Aorta (tissue), 5 donors: ENCODE data around the gene ZNF804A. TPM values are rescaled to one million over a fixed set of nuclear protein-coding genes. Genes with fewer than 3 reads are reported as not detected.
A peak's percentile ranks its signal among the peaks of the same experiment; 100 is the strongest.

Source experiments
- ATAC-seq: fragments of 200-7000 bp; cut with Tn5 transposase; one replicate; pipeline ENCODE4 v1.9.1; 2022; ENCODE audit warnings: moderate library complexity; ENCODE audit not compliant: low FRiP score
- DNase-seq, 2 donors: peaks; one replicate each; pipeline ENCODE4 v3.0.0-alpha.2; 2020
- H3K27ac ChIP-seq, 2 donors: one replicate each; pipeline ENCODE4 v1.5.1; 2013; ENCODE audit warnings: low read length in 2 of 2, mild to moderate bottlenecking in 2 of 2, moderate library complexity in 2 of 2, control low read depth in 1 of 2, inconsistent platforms in 1 of 2, low read depth in 1 of 2
- H3K27me3 ChIP-seq, 2 donors: one replicate each; pipeline ENCODE4 v1.6.1; 2013; ENCODE audit warnings: control low read depth in 1 of 2, low read length in 1 of 2, mild to moderate bottlenecking in 1 of 2, moderate library complexity in 1 of 2; ENCODE audit not compliant: insufficient read depth in 2 of 2, control insufficient read depth in 1 of 2
- H3K36me3 ChIP-seq, 2 donors: one replicate each; pipeline ENCODE4 v1.6.1; 2013; ENCODE audit warnings: control low read depth in 1 of 2, low read length in 1 of 2, mild to moderate bottlenecking in 1 of 2; ENCODE audit not compliant: insufficient read depth in 2 of 2, control insufficient read depth in 1 of 2
- H3K4me1 ChIP-seq, 2 donors: one replicate each; pipeline ENCODE4 v1.6.1; 2013; ENCODE audit warnings: low read length in 2 of 2, control low read depth in 1 of 2, mild to moderate bottlenecking in 1 of 2, moderate library complexity in 1 of 2; ENCODE audit not compliant: insufficient read depth in 2 of 2, control insufficient read depth in 1 of 2
- H3K4me3 ChIP-seq, 2 donors: one replicate each; pipeline ENCODE4 v1.5.1; 2013; ENCODE audit warnings: low read length in 2 of 2, control low read depth in 1 of 2, mild to moderate bottlenecking in 1 of 2
- H3K9me3 ChIP-seq: one replicate; pipeline ENCODE4 v1.6.1; 2013; ENCODE audit warnings: mild to moderate bottlenecking, low read length; ENCODE audit not compliant: control insufficient read depth
- WGBS, 2 donors: extraction: QIAGEN DNeasy Blood & Tissue Kit; methylation state at CpG; one replicate each; pipeline ENCODE4 v1.1.7; 2013; 5-methylcytosine and 5-hydroxymethylcytosine counted together
- intact Hi-C, 2 donors: fragments of 100-400 bp; cut with DNase I; formaldehyde crosslinking; loops; one replicate each; pipeline versions ENCODE4 v1.14.2 to v1.15.0; 2022
- polyA plus RNA-seq, 2 donors: library from polyadenylated mRNA; stranded (reverse); fragments of 200-250 nt; gene quantifications; one replicate each; pipeline ENCODE4 v1.2.3, GENCODE V29; 2013
- total RNA-seq, 2 donors: library from RNA; stranded (reverse); fragmentation: NEBNext Ultra II Directional; extraction: Animal tissue kit (Norgen Biotek cat#: 25700); gene quantifications; one replicate each; pipeline ENCODE4 v1.2.1, GENCODE V29; 2021
- donor health status: healthy with polysubstance abuse.
- donor health status: Bipolar disorder and iron deficiency.
- donor health status: DM: no; HTN: no; CAD: no.
- donor health status: DM: no; HTN: no; CAD: no.
- donor health status: DM: yes; HTN: yes; CAD: no.

Gene ZNF804A
- total and polyA plus RNA-seq, 4 donors = 0.23 to 0.33 TPM; not detected in 2

DNA sequence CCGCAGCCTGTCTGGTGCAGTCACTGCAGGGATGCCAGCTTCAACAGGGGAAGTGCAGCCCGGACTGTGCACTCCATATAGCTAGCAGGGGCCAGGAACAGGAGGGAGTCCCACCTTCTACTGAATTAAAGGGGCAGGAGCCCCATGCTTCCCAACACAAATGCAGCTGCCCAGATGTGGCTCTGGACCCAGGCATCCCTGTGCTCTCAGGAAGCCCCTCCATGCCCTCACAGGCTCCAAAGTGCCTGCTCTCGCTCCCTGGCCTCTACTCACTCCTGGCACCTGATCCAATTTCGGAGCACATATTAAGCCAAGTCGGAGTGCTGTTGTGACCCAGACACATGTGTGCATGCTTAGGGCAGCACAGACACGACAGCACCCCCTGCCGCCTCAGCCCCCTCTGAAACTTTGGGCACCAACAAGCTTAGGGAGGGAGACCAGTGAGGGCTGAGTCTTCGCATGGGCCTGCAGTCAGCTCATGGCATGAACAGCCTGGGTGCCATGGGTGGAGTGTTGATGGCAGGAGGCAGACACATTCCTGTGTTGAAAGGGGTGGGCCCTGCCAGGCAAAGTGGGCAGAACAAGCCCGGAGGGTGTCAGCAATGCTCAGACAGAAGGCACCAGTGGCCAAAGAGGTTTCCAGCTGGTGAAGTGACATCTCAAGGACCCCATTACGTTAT lies 83.5 kb downstream of the ZNF804A start:
- ATAC-seq (no peak), DNase-seq (peak in 1 of 2 donors; percentile 19)
- H3K4me1 ChIP-seq = no peaks in the 10 kb centered on the region
- no peaks in the 10 kb centered on the region for H3K36me3 ChIP-seq
- intact Hi-C loops = no loop called here
- no peaks in the 10 kb centered on the region for H3K27me3 ChIP-seq
- no peak overlapping the region for H3K4me3 ChIP-seq
- WGBS, 2 donors = 85% methylated on average over 10 of the region's 10 CpGs
- peaks cover 1% of the 10 kb centered on the region for H3K9me3 ChIP-seq
- no peak overlapping the region for H3K27ac ChIP-seq

DNA sequence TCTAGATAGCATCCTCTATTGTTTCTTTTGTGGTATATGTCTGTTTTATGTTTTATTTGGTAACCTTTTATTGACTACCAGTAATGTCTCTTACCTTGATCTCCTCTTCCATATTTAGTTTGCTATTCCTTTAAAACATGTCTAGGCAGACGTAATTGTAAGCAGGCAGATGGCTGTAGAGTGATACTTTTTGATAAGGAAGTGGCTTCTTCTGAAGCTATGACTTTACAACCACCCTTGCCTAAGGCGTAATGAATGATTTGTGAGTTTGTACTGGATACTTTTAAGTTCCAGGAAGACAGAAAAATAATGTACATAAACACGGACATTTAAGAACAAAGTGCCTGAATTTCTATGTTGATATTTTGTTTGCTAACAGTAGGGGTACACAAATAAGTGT lies 85.6 kb downstream of the ZNF804A start:
- ATAC-seq = no peak
- intact Hi-C loops = no loop called here

DNA sequence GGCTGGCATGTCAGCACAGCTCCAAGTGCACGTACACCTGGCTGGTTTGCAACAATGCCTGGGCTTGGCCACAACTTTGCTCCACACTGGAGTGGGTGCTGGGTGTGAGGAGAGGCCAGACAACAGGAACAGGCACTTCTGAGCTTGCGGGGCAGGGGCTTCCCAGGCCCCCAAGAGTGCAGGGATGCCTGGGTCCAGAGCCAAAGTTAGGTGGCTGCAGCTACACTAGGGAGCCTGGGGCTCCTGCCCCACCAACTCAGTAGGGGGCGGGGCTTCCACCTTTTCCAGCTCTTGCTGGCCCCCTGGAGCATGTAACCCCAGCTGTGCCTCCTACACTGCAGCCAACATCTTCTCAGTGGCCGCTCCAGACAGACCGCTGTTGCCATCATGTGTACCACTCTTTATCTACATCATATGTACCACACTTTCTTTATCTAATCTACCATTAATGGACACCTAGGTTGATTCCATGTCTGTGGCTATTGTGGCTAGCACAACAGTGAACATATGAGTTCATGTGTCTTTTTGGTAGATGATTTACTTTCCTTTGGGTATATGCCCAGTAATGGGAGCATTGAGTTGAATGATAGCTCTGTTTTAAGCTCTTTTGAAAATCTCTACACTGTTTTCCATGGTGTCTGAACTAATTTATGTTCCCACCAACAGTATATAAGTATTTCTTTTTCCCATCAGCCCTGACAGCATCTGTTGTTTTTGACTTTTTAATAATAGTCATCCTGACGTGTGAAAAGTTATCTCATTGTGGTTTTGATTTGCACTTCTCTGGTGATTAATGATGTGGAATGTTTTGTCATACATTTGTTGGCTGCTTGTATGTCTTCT lies 87.9 kb downstream of the ZNF804A start:
- no peak overlapping the region for H3K4me3 ChIP-seq
- intact Hi-C loops = no loop called here
- 64 to 66% methylated on average over 6 of the region's 6 CpGs for WGBS, 2 donors
- H3K36me3 ChIP-seq = no peaks in the 10 kb centered on the region
- no peak overlapping the region for H3K27ac ChIP-seq
- DNase-seq (peak in 1 of 2 donors; percentile 66), ATAC-seq (peak; percentile 54)
- H3K9me3 ChIP-seq = peaks cover 1% of the 10 kb centered on the region
- no peaks in the 10 kb centered on the region for H3K4me1 ChIP-seq
- H3K27me3 ChIP-seq = no peaks in the 10 kb centered on the region

More for the DNA sequence above, 85.6 kb downstream of the ZNF804A start:
- H3K27ac ChIP-seq = no peak overlapping the region
- H3K4me1 ChIP-seq = no peaks in the 10 kb centered on the region
- DNase-seq = no peak
- no peak overlapping the region for H3K4me3 ChIP-seq
- no peaks in the 10 kb centered on the region for H3K27me3 ChIP-seq
- peaks cover 1% of the 10 kb centered on the region for H3K9me3 ChIP-seq
- no peaks in the 10 kb centered on the region for H3K36me3 ChIP-seq
- WGBS, 2 donors = 55 to 61% methylated on average over 3 of the region's 3 CpGs

DNA sequence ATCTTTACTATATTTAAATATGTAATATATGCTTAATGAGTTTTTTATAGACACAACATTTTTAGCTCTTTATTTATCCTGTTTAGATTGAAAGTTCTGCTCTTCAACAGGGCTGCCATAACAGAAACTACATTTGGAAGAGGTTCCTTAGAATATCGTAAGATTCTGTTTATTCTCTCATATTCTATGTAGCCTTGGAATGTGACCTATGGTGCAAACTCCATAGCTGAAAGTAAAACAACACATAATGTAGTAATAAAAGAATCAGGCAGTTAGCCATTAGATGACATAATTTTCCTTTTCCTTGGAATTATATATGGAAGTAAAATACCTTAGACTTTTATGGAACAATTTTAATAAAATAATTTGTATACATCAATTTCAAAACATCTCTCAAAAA lies 91.3 kb downstream of the ZNF804A start:
- DNase-seq (no peak), ATAC-seq (no peak)
- WGBS, 2 donors = 13 to 18% methylated on average over 1 of the region's 1 CpG
- Histone ChIP-seq H3K9me3 (peaks cover 1% of the 10 kb centered on the region), H3K27ac (no peak overlapping the region), H3K36me3 (no peaks in the 10 kb centered on the region), H3K4me1 (no peaks in the 10 kb centered on the region), H3K4me3 (no peak overlapping the region), H3K27me3 (no peaks in the 10 kb centered on the region)
- intact Hi-C loops = no loop called here

DNA sequence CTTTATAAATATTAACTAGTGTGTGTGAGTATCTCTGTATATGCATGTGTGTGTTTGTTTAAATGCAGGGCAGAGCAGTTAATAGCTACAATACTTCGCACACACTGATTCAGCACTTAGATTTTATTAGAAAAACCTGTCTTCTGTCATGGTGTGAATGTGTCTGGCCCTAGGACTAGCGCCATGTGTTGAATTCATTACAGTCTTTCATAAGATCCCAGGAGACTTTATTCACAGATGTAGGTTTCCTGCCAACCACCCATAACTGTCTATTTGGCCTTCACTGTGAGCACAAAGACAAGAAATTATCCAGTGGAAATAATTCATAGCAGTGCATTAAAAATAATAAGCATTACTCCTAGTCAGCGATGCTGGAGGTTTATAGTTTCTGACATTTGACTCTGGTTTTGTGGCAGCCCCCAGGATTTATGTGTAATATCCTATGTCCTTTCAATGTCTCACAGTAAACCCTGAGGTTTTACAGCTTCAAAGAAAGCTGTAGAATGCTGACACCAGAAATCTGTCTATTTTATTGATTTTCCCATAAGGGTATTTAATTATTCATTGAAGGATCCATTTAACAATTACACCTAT lies 93.9 kb downstream of the ZNF804A start:
- Histone ChIP-seq H3K4me3 (no peak overlapping the region), H3K27me3 (no peaks in the 10 kb centered on the region), H3K4me1 (no peaks in the 10 kb centered on the region), H3K9me3 (no peaks in the 10 kb centered on the region), H3K27ac (no peak overlapping the region), H3K36me3 (no peaks in the 10 kb centered on the region)
- intact Hi-C loops = no loop called here
- 14 to 24% methylated on average over 3 of the region's 3 CpGs for WGBS, 2 donors
- no peak for ATAC-seq
- no peak for DNase-seq

DNA sequence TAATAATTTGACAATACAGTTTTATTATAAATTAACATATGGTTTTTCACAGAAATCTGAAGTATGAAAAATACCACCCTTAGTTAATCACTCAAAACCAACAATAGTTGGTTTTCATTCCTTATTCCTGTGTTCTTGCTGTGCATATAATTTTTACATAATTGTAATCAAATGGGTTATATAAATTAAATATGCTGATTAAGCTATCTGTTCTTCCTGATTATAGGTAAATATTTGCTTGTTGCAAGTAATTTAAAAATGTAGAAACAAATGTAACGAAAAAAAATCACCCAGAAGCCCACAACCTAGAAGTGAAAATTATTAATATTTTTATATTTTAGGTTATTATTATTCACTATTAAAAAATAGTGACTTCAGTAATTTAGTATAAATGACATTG lies 98.3 kb downstream of the ZNF804A start:
- Histone ChIP-seq H3K9me3 (no peaks in the 10 kb centered on the region), H3K4me3 (no peak overlapping the region), H3K36me3 (no peaks in the 10 kb centered on the region), H3K4me1 (no peaks in the 10 kb centered on the region), H3K27me3 (no peaks in the 10 kb centered on the region), H3K27ac (no peak overlapping the region)
- WGBS, 2 donors = 74 to 80% methylated on average over 1 of the region's 1 CpG
- DNase-seq = no peak
- no peak for ATAC-seq
- intact Hi-C loops = no loop called here

DNA sequence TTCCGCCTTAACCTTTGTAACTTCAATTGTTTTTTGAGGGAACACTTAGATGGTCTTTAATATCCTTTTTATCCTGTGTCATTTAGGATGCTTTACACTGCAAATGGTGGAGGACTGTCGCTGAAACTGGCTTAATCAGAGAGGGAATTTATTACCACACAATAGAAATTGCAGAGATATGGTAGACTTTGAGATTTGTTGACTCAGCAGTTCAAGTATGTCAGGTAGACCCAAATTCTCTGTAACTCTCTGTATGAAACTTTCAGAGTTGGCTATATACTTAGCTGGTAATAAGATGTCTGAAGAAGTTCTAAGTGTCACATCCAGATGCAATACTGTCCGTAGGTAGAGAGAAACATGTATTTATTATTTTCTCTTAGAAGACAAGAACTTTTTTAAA lies 100.1 kb downstream of the ZNF804A start:
- intact Hi-C loops = no loop called here
- no peak overlapping the region for H3K27ac ChIP-seq
- no peaks in the 10 kb centered on the region for H3K4me1 ChIP-seq
- DNase-seq = no peak
- H3K9me3 ChIP-seq = no peaks in the 10 kb centered on the region
- H3K4me3 ChIP-seq = no peak overlapping the region
- WGBS, 2 donors = 86 to 87% methylated on average over 3 of the region's 3 CpGs
- no peaks in the 10 kb centered on the region for H3K36me3 ChIP-seq
- no peak for ATAC-seq
- H3K27me3 ChIP-seq = no peaks in the 10 kb centered on the region

DNA sequence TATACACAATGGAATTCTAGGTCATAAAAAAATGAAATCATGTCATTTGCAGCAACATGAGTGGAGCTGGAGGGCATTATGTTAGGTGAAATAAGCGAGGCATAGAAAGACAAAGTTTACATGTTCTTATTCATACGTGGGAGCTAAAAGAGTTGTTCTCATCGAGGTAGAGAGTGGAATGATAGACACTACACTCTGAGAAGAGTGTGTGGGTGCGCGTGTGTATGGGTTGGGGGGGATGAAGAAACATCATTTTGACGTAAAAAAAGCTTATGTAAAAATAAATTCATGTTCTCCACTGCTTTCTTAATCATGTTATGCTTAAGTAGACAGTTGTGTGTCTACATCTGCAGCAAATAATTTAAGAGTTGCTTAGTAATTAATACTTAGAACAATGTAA lies 123.6 kb downstream of the ZNF804A start:
- no peak overlapping the region for H3K27ac ChIP-seq
- H3K9me3 ChIP-seq = no peaks in the 10 kb centered on the region
- no peaks in the 10 kb centered on the region for H3K36me3 ChIP-seq
- 77 to 80% methylated on average over 6 of the region's 6 CpGs for WGBS, 2 donors
- no peaks in the 10 kb centered on the region for H3K27me3 ChIP-seq
- ATAC-seq (no peak), DNase-seq (no peak)
- intact Hi-C loops = no loop called here
- H3K4me1 ChIP-seq = no peaks in the 10 kb centered on the region
- H3K4me3 ChIP-seq = no peak overlapping the region
